ENCODE measurements around the gene PALLD. TPM values are rescaled to one million over a fixed set of nuclear protein-coding genes. Genes with fewer than 3 reads are reported as not detected.

PALLD gene
- total RNA-seq, 1 experiment from 2014 or later = 95.9 TPM

GRCh38 chr4:168604496-168605373 is 107.9 kb downstream of the PALLD start:
- in situ Hi-C loops (cut with HindIII; ENCODE audit: low pct_unique_long_range_greater_than_20kb, low sequenced_read_pairs) = no loop called here
- DNase-seq (ENCODE audit: low read depth) = peak; percentile 54

- peak; percentile 11 for DNase-seq (ENCODE audit: low read depth)
- in situ Hi-C loops (cut with HindIII; ENCODE audit: low pct_unique_long_range_greater_than_20kb, low sequenced_read_pairs) = no loop called here
Observed at GRCh38 chr4:168605411-168605810, 108.6 kb downstream of the PALLD start.

GRCh38 chr4:168607215-168607614 is 110.4 kb downstream of the PALLD start:
- DNase-seq (ENCODE audit: low read depth) = no peak
- in situ Hi-C loops (cut with HindIII; ENCODE audit: low pct_unique_long_range_greater_than_20kb, low sequenced_read_pairs) = no loop called here

GRCh38 chr4:168608771-168609170 is 111.9 kb downstream of the PALLD start:
- in situ Hi-C loops (cut with HindIII; ENCODE audit: low pct_unique_long_range_greater_than_20kb, low sequenced_read_pairs) = no loop called here
- DNase-seq (ENCODE audit: low read depth) = no peak

- in situ Hi-C loops (cut with HindIII; ENCODE audit: low pct_unique_long_range_greater_than_20kb, low sequenced_read_pairs) = no loop called here
- no peak for DNase-seq (ENCODE audit: low read depth)
Observed at GRCh38 chr4:168609369-168609768, 112.5 kb downstream of the PALLD start.

- in situ Hi-C loops (cut with HindIII; ENCODE audit: low pct_unique_long_range_greater_than_20kb, low sequenced_read_pairs) = no loop called here
- DNase-seq (ENCODE audit: low read depth) = no peak
Observed at GRCh38 chr4:168610911-168611530, 114.2 kb downstream of the PALLD start.

GRCh38 chr4:168612450-168613135 is 115.7 kb downstream of the PALLD start:
- peak; percentile 11 for DNase-seq (ENCODE audit: low read depth)
- in situ Hi-C loops (cut with HindIII; ENCODE audit: low pct_unique_long_range_greater_than_20kb, low sequenced_read_pairs) = no loop called here

GRCh38 chr4:168613869-168614268 is 117.0 kb downstream of the PALLD start:
- DNase-seq (ENCODE audit: low read depth) = no peak
- in situ Hi-C loops (cut with HindIII; ENCODE audit: low pct_unique_long_range_greater_than_20kb, low sequenced_read_pairs) = no loop called here

- DNase-seq (ENCODE audit: low read depth) = no peak
- in situ Hi-C loops (cut with HindIII; ENCODE audit: low pct_unique_long_range_greater_than_20kb, low sequenced_read_pairs) = no loop called here
Observed at GRCh38 chr4:168614281-168615057, 117.6 kb downstream of the PALLD start.

- in situ Hi-C loops (cut with HindIII; ENCODE audit: low pct_unique_long_range_greater_than_20kb, low sequenced_read_pairs) = no loop called here
- no peak for DNase-seq (ENCODE audit: low read depth)
Observed at GRCh38 chr4:168615294-168616065, 118.6 kb downstream of the PALLD start.

GRCh38 chr4:168618577-168619265 is 121.9 kb downstream of the PALLD start:
- in situ Hi-C loops (cut with HindIII; ENCODE audit: low pct_unique_long_range_greater_than_20kb, low sequenced_read_pairs) = no loop called here

GRCh38 chr4:168619266-168619631 is 122.4 kb downstream of the PALLD start:
- no peak for DNase-seq (ENCODE audit: low read depth)

More at GRCh38 chr4:168618577-168619265, 121.9 kb downstream of the PALLD start:
- DNase-seq (ENCODE audit: low read depth) = no peak

GRCh38 chr4:168621806-168622589 is 125.1 kb downstream of the PALLD start:
- no peak for DNase-seq (ENCODE audit: low read depth)

More at GRCh38 chr4:168619266-168619631, 122.4 kb downstream of the PALLD start:
- in situ Hi-C loops (cut with HindIII; ENCODE audit: low pct_unique_long_range_greater_than_20kb, low sequenced_read_pairs) = no loop called here

GRCh38 chr4:168622600-168622999 is 125.7 kb downstream of the PALLD start:
- in situ Hi-C loops (cut with HindIII; ENCODE audit: low pct_unique_long_range_greater_than_20kb, low sequenced_read_pairs) = no loop called here
- DNase-seq (ENCODE audit: low read depth) = no peak

More at GRCh38 chr4:168621806-168622589, 125.1 kb downstream of the PALLD start:
- in situ Hi-C loops (cut with HindIII; ENCODE audit: low pct_unique_long_range_greater_than_20kb, low sequenced_read_pairs) = no loop called here

- in situ Hi-C loops (cut with HindIII; ENCODE audit: low pct_unique_long_range_greater_than_20kb, low sequenced_read_pairs) = no loop called here
- no peak for DNase-seq (ENCODE audit: low read depth)
Observed at GRCh38 chr4:168623011-168623410, 126.2 kb downstream of the PALLD start.

- in situ Hi-C loops (cut with HindIII; ENCODE audit: low pct_unique_long_range_greater_than_20kb, low sequenced_read_pairs) = no loop called here
Observed at GRCh38 chr4:168623484-168623883, 126.6 kb downstream of the PALLD start.

More at GRCh38 chr4:168623484-168623883, 126.6 kb downstream of the PALLD start:
- no peak for DNase-seq (ENCODE audit: low read depth)
